K562 (cell line): ENCODE measurements around the gene OR52B6. TPM values are rescaled to one million over a fixed set of nuclear protein-coding genes. Genes with fewer than 3 reads are reported as not detected.

ENCODE experiments used
- CTCF ChIP-seq, 3 experiments: IDR thresholded peaks in 2 of 3; conservative IDR thresholded peaks in 1 of 3; 2 replicates each; pipeline ENCODE4 v1.5.1; 2011 to 2012; ENCODE audit warnings: low read length in 3 of 3, mild to moderate bottlenecking in 3 of 3, control low read depth in 2 of 3, improper control_type of control experiment in 1 of 3, inconsistent platforms in 1 of 3, low read depth in 1 of 3, mixed read lengths in 1 of 3, moderate library complexity in 1 of 3; ENCODE audit not compliant: insufficient read depth in 2 of 3
- HDAC2 ChIP-seq: fragments of 450-650 bp; IDR thresholded peaks from 2 replicates; pipeline ENCODE4 v1.6.1; 2016; ENCODE audit warnings: mild to moderate bottlenecking
- KDM1A ChIP-seq, 2 experiments: fragments of 450-650 bp; IDR thresholded peaks; 2 replicates each; pipeline ENCODE4 v1.6.1; 2016; ENCODE audit warnings: mild to moderate bottlenecking in 2 of 2
- PBX2 ChIP-seq, 2 experiments: IDR thresholded peaks in 1 of 2; conservative IDR thresholded peaks in 1 of 2; 2 replicates each; pipeline ENCODE4 v1.6.1; 2016; ENCODE audit warnings: low read depth in 2 of 2, mild to moderate bottlenecking in 1 of 2, missing compliant biosample characterization in 1 of 2, missing genetic modification characterization in 1 of 2, moderate library complexity in 1 of 2
- REST ChIP-seq, 2 experiments: fragments of 450-650 bp; formaldehyde crosslinking in 1 of 2; IDR thresholded peaks; 2 replicates each; pipeline versions ENCODE4 v1.4.0 to v1.6.1; 2014 to 2020; ENCODE audit warnings: mild to moderate bottlenecking in 2 of 2, borderline replicate concordance in 1 of 2, low read depth in 1 of 2
- polyA plus RNA-seq, 8 experiments: library from polyadenylated mRNA; depleted of rRNA in 4 of 8; stranded (reverse) in 5 of 8; unstranded in 3 of 8; fragments of >200 nt; fragmentation: Nextera tagmentation in 2 of 8; fragmentation: Illumina TruSeq in 1 of 8; extraction: Ambion mirVana in 2 of 8; extraction: Trizol in 1 of 8; gene quantifications; 2 replicates each; pipeline versions ENCODE4 v1.2.1 to v1.2.3, GENCODE V29; 2011 to 2014; ENCODE audit warnings: inconsistent platforms in 1 of 8, missing spikeins in 1 of 8
- total RNA-seq, 7 experiments: library from RNA; depleted of rRNA in 6 of 7; stranded (reverse); fragments of >200 nt in 6 of 7; fragmentation: Illumina TruSeq in 2 of 7; extraction: Trizol in 2 of 7; gene quantifications; 2 replicates each; pipeline versions ENCODE4 v1.2.1 to v1.2.3, GENCODE V29; 2011 to 2021; ENCODE audit warnings: low replicate concordance in 1 of 7

OR52B6 gene
- total and polyA plus RNA-seq, 9 of the 15 experiments (the other 6 are each of a cell fraction or from before 2014, with no cell fraction given), result not detected

GRCh38 chr11:5553343-5553742, 27.3 kb upstream of the OR52B6 start (continued):
- TF ChIP-seq REST (IDR thresholded peaks at IDR 0.05; ENCODE audit: borderline replicate concordance) (peak; percentile 56; the same call in 1 of the 2 replicates), REST (CRISPR knock-in tag; IDR thresholded peaks at IDR 0.05; ENCODE audit: low read depth) (no peak), PBX2 (CRISPR knock-in tag; IDR thresholded peaks at IDR 0.05; ENCODE audit: low read depth) (no peak), PBX2 (tag; conservative IDR thresholded peaks at IDR 0.05; ENCODE audit: low read depth) (no peak), CTCF (IDR thresholded peaks at IDR 0.05 in 2 of 3, conservative IDR thresholded peaks at IDR 0.05 in 1 of 3; ENCODE audit: insufficient read depth in 2 of 3, low read depth in 1 of 3, low read length in 3 of 3) (peak in 1 of 3 experiments; percentile 60; a peak in 2 of 6 replicates), KDM1A (IDR thresholded peaks at IDR 0.05) (0 out of 4 replicates have a peak, but pooled peaks of 1 of the 2 experiments have one; percentile 29), HDAC2 (0 out of 2 replicates have a peak, but pooled peaks have one; percentile 32)
